Stimulated activated memory B cell treated with anti-CD40 and anti-IgM and Interleukin-4, amounts not matched to agents 10 μg/mL and 1 μg/mL and 100 μg/mL, for 72 hours (primary cell): ENCODE results near the gene AGPAT1.
"Not testable (repeated sequence)": the region's sequence is repeated elsewhere in the genome, so short reads cannot be mapped to it uniquely, and the experiment has no call there.

Experiments used
- ATAC-seq: fragments of 150-1000 bp; cut with Tn5 transposase; 2 replicates; pipeline ENCODE4 v1.10.0; 2021
- H3K27ac Mint-ChIP-seq: one replicate; pipeline ENCODE4 v1.8.0; 2022; ENCODE audit warnings: mild to moderate bottlenecking, mixed read lengths
- H3K27me3 Mint-ChIP-seq: one replicate; pipeline ENCODE4 v1.8.0; 2022; ENCODE audit warnings: mixed read lengths
- H3K36me3 Mint-ChIP-seq: one replicate; pipeline ENCODE4 v1.8.0; 2022; ENCODE audit warnings: mixed read lengths
- H3K4me1 Mint-ChIP-seq: one replicate; pipeline ENCODE4 v1.8.0; 2022; ENCODE audit warnings: mixed read lengths
- H3K4me3 Mint-ChIP-seq: one replicate; pipeline ENCODE4 v1.8.0; 2022; ENCODE audit warnings: mild to moderate bottlenecking, moderate library complexity, mixed read lengths
- H3K9me3 Mint-ChIP-seq: one replicate; pipeline ENCODE4 v1.8.0; 2022; ENCODE audit warnings: mixed read lengths

Gene AGPAT1, protein sequence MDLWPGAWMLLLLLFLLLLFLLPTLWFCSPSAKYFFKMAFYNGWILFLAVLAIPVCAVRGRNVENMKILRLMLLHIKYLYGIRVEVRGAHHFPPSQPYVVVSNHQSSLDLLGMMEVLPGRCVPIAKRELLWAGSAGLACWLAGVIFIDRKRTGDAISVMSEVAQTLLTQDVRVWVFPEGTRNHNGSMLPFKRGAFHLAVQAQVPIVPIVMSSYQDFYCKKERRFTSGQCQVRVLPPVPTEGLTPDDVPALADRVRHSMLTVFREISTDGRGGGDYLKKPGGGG

GRCh38 chr6:32175711-32176475 is at the start of gene AGPAT1:
Gene AGPAT1 (minus strand): TSS chr6:32176084. CDS start chr6:32171496, 4,588 bp downstream.
- Mint-ChIP-seq H3K9me3 (no peaks in the 10 kb centered on the region), H3K27me3 (no peaks in the 10 kb centered on the region), H3K27ac (peak within 1 kb of the TSS; percentile 86), H3K36me3 (peaks cover 22% of the 10 kb centered on the region), H3K4me1 (peaks cover 73% of the 10 kb centered on the region), H3K4me3 (peak within 1 kb of the TSS; percentile 86)
- peak; percentile 77 for ATAC-seq

GRCh38 chr6:32224696-32225095 is 48.8 kb upstream of the AGPAT1 start:
- no peaks in the 10 kb centered on the region for H3K27me3 Mint-ChIP-seq
- H3K4me3 Mint-ChIP-seq: no peak overlapping the region
- peaks cover 83% of the 10 kb centered on the region for H3K4me1 Mint-ChIP-seq

GRCh38 chr6:32223258-32224235 is 47.7 kb upstream of the AGPAT1 start, which contains the start of gene NOTCH4:
Gene NOTCH4 (minus strand): TSS chr6:32224067. CDS start chr6:32223928, 139 bp downstream.
- Mint-ChIP-seq H3K27ac (peak within 1 kb of the TSS; percentile 80), H3K9me3 (no peaks in the 10 kb centered on the region), H3K4me3 (no peak within 1 kb of the TSS), H3K4me1 (peaks cover 76% of the 10 kb centered on the region), H3K27me3 (no peaks in the 10 kb centered on the region), H3K36me3 (no peaks in the 10 kb centered on the region)
- peak; percentile 26 for ATAC-seq

More at GRCh38 chr6:32224696-32225095, 48.8 kb upstream of the AGPAT1 start:
- H3K36me3 Mint-ChIP-seq: no peaks in the 10 kb centered on the region
- ATAC-seq: peak; percentile 92
- no peaks in the 10 kb centered on the region for H3K9me3 Mint-ChIP-seq
- H3K27ac Mint-ChIP-seq: peak overlapping the region; percentile 80

DNA sequence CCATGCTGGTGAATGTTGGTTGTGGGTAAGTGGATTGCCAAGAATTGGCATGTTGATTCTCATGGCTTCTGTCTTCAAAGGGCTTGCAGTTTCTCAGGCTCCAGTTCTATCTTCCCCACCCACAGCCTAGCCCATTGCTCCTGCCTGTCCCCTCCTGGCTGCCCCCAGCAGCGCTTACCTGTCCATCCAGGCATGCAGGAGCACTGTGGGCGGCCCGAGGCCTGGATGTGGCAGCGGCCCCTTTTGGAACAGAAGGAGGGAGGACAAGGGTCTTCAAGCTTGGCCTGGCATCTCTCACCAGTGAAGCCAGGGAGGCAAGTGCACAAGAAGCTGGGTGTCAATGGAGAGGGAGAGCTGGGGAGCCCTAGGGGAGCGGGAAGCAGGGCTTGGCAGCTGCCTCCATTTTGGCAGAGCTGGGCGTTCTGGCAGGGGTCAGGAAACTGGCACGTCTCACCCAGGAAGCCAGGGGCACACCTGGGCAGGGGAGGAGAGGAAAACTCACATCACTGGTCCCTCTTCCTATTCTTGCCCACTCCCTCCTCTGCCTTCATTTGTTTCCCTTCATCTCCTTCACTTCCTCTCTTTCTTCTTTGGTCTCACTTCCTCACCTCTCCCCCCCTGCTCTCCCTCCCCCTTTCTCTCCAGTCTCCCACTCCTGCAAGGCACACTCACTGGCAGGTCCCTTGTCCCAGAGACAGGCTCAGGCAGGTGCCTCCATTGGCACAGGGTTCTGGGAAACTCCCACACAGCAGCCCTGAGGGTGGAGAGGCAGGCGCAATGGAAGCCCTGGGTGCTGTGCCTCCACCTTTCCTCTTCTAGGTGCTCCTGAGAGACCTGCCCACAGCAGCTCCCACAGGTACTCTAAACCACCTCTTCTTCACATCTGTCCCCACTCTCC is 46.7 kb upstream of the AGPAT1 start:
- no peak overlapping the region for H3K4me3 Mint-ChIP-seq
- no peaks in the 10 kb centered on the region for H3K9me3 Mint-ChIP-seq
- H3K4me1 Mint-ChIP-seq: peaks cover 67% of the 10 kb centered on the region
- peak overlapping the region; percentile 80 for H3K27ac Mint-ChIP-seq
- no peaks in the 10 kb centered on the region for H3K27me3 Mint-ChIP-seq
- no peaks in the 10 kb centered on the region for H3K36me3 Mint-ChIP-seq
- no peak for ATAC-seq

- Mint-ChIP-seq H3K4me1 (peaks cover 49% of the 10 kb centered on the region), H3K36me3 (no peaks in the 10 kb centered on the region), H3K27me3 (no peaks in the 10 kb centered on the region), H3K9me3 (no peaks in the 10 kb centered on the region), H3K4me3 (no peak overlapping the region), H3K27ac (no peak overlapping the region)
- no peak for ATAC-seq
Observed at GRCh38 chr6:32220021-32220420, 44.1 kb upstream of the AGPAT1 start.

DNA sequence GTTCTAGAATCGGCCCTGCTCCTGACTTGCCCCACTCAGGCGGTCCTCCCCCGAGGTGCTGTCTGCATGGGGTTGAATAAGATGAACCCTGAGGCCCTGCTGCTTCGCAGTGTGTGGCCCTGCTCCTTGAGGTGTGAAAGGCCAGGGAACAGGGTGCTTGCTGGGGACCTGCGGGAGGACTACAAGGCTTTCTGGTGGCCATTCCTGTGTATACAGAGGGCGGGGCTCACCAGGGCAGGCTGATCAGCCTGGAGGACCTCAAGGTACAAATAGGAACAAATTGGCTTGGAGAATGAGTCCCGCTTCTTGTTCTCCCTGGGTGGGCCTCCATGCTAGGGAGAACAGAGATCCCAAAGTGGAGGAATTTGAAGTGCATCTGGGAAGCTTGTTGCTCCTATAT is 42.3 kb upstream of the AGPAT1 start:
- H3K36me3 Mint-ChIP-seq: no peaks in the 10 kb centered on the region
- peaks cover 38% of the 10 kb centered on the region for H3K4me1 Mint-ChIP-seq
- ATAC-seq: no peak

GRCh38 chr6:32216998-32217397 is 41.1 kb upstream of the AGPAT1 start:
- H3K27ac Mint-ChIP-seq: no peak overlapping the region
- no peak for ATAC-seq
- H3K36me3 Mint-ChIP-seq: no peaks in the 10 kb centered on the region
- no peaks in the 10 kb centered on the region for H3K9me3 Mint-ChIP-seq
- H3K4me3 Mint-ChIP-seq: no peak overlapping the region
- peaks cover 26% of the 10 kb centered on the region for H3K4me1 Mint-ChIP-seq
- H3K27me3 Mint-ChIP-seq: no peaks in the 10 kb centered on the region

More for the DNA sequence above, 42.3 kb upstream of the AGPAT1 start:
- Mint-ChIP-seq H3K4me3 (no peak overlapping the region), H3K9me3 (no peaks in the 10 kb centered on the region), H3K27ac (no peak overlapping the region), H3K27me3 (no peaks in the 10 kb centered on the region)

- H3K4me1 Mint-ChIP-seq: peaks cover 19% of the 10 kb centered on the region
- ATAC-seq: no peak
- no peaks in the 10 kb centered on the region for H3K36me3 Mint-ChIP-seq
- H3K4me3 Mint-ChIP-seq: no peak overlapping the region
- H3K27ac Mint-ChIP-seq: no peak overlapping the region
- no peaks in the 10 kb centered on the region for H3K27me3 Mint-ChIP-seq
- no peaks in the 10 kb centered on the region for H3K9me3 Mint-ChIP-seq
Observed at GRCh38 chr6:32216285-32216684, 40.4 kb upstream of the AGPAT1 start.

GRCh38 chr6:32215617-32216016 is 39.7 kb upstream of the AGPAT1 start:
- H3K36me3 Mint-ChIP-seq: no peaks in the 10 kb centered on the region
- H3K4me3 Mint-ChIP-seq: no peak overlapping the region
- H3K27me3 Mint-ChIP-seq: no peaks in the 10 kb centered on the region
- no peaks in the 10 kb centered on the region for H3K9me3 Mint-ChIP-seq
- H3K27ac Mint-ChIP-seq: no peak overlapping the region
- H3K4me1 Mint-ChIP-seq: peaks cover 13% of the 10 kb centered on the region
- no peak for ATAC-seq

- Mint-ChIP-seq H3K4me3 (no peak overlapping the region), H3K4me1 (peaks cover 7% of the 10 kb centered on the region), H3K27me3 (no peaks in the 10 kb centered on the region), H3K36me3 (no peaks in the 10 kb centered on the region), H3K9me3 (no peaks in the 10 kb centered on the region), H3K27ac (no peak overlapping the region)
- peak; percentile 27 for ATAC-seq
Observed at GRCh38 chr6:32214126-32214525, 38.2 kb upstream of the AGPAT1 start.

- no peaks in the 10 kb centered on the region for H3K27me3 Mint-ChIP-seq
- peaks cover 7% of the 10 kb centered on the region for H3K4me1 Mint-ChIP-seq
Observed at GRCh38 chr6:32213649-32214048, 37.8 kb upstream of the AGPAT1 start.

DNA sequence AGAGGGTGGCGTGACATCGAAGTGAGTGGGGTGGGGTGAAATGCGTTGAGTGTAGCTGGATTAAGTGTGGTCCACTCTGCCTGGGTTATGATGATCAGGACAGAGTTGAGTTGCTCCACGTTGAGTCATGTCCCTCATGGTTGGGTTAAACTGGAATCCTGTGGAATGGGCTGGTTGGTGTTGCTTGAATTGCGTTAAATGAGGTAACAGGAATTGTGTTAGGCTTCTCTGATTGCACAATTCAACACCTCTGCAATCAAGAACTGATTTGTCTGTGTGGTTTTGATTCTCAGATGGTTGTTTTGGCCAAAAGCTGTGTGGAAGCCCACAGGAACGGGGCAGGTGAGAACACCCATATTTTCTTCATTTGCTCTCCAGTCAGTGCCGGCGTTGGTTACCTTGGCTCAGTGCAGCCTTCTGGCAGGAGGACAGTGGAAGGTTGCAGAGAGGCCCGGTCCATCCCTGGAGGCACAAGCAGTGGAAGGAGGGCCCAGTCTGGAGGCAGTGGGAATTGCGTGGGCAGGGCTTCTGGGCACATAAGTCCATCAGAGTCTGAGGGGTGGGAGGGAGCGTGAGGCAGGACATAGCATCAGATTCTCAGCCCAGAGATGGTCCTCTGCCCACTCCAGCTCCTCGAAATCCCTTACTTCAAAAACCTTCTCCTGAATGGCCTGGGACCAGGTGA is 36.3 kb upstream of the AGPAT1 start:
- Mint-ChIP-seq H3K27ac (no peak overlapping the region), H3K4me1 (peaks cover 14% of the 10 kb centered on the region), H3K9me3 (no peaks in the 10 kb centered on the region), H3K27me3 (no peaks in the 10 kb centered on the region), H3K4me3 (no peak overlapping the region), H3K36me3 (no peaks in the 10 kb centered on the region)
- no peak for ATAC-seq

More at GRCh38 chr6:32213649-32214048, 37.8 kb upstream of the AGPAT1 start:
- H3K9me3 Mint-ChIP-seq: no peaks in the 10 kb centered on the region
- ATAC-seq: no peak
- H3K27ac Mint-ChIP-seq: no peak overlapping the region
- H3K36me3 Mint-ChIP-seq: no peaks in the 10 kb centered on the region
- no peak overlapping the region for H3K4me3 Mint-ChIP-seq

GRCh38 chr6:32211432-32211831 is 35.5 kb upstream of the AGPAT1 start:
- not testable (repeated sequence) for H3K9me3 Mint-ChIP-seq, ATAC-seq, H3K4me3 Mint-ChIP-seq, H3K27ac Mint-ChIP-seq, H3K36me3 Mint-ChIP-seq, H3K27me3 Mint-ChIP-seq
- peaks cover 14% of the 10 kb centered on the region for H3K4me1 Mint-ChIP-seq

- no peak for ATAC-seq
- no peaks in the 10 kb centered on the region for H3K36me3 Mint-ChIP-seq
- H3K4me1 Mint-ChIP-seq: peaks cover 14% of the 10 kb centered on the region
- H3K27me3 Mint-ChIP-seq: no peaks in the 10 kb centered on the region
- H3K9me3 Mint-ChIP-seq: no peaks in the 10 kb centered on the region
- no peak overlapping the region for H3K27ac Mint-ChIP-seq
- H3K4me3 Mint-ChIP-seq: no peak overlapping the region
Observed at GRCh38 chr6:32210191-32210601, 34.3 kb upstream of the AGPAT1 start.
